Lower leg skin (tissue), 3 donors: ENCODE measurements around the gene TLL1.

Experiments
- CTCF ChIP-seq, 3 donors: fragments of 450-650 bp; IDR thresholded peaks; one replicate each; pipeline ENCODE4 v1.5.1; 2016; ENCODE audit warnings: antibody characterized with exemption in 3 of 3, mild to moderate bottlenecking in 3 of 3, moderate library complexity in 2 of 3
- POLR2A ChIP-seq, 2 donors: fragments of 450-650 bp; IDR thresholded peaks; one replicate each; pipeline ENCODE4 v1.6.1; 2016 to 2017; ENCODE audit warnings: antibody characterized with exemption in 2 of 2, mild to moderate bottlenecking in 1 of 2, moderate library complexity in 1 of 2

GRCh38 chr4:165982934-165983333, 109.9 kb downstream of the TLL1 start:
- TF ChIP-seq CTCF (IDR thresholded peaks at IDR 0.05) (no peak), POLR2A (IDR thresholded peaks at IDR 0.05) (no peak)
